ENCODE measurements around the gene ACVR2B. TPM values are rescaled to one million over a fixed set of nuclear protein-coding genes. Genes with fewer than 3 reads are reported as not detected.

ACVR2B gene
- total and polyA plus RNA-seq, 8 donors: 0.61 to 11.0 (median 1.7) TPM

DNA sequence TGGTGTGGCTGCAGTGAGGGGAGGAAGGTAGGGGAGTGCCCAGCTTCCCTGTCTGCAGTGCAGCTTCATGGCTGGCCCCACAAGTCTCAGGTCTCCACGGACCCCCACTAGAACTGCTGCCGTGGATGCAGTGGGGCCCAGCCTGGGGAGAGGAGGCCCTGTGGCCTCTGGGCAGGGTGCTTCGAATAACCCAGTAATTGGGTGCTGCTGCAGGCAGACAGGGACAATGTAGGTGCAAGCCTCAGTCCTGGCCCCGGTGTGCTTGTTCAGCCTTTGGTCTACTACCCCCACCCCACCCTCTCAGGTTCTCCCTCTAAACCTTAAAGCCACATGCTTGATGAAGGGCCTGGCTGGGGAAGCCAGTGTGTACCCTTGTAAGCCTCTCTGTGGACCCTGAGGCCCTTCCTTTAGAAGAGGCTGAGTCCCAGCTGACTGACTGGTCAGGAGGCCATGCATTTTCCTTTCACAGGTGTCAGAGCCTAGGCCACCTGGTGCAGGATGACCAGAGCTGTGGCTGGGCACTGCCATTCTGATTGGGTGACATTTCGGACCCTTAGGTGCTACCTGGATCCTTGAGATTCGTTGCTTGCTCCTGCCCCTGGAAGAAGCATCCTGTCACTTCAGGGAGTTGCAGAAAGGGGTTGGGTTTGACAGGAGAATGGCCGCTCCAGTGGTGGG lies 21.4 kb downstream of the ACVR2B start:
- intact Hi-C loops (cut with DNase I; ENCODE audit: low total_unique reads): loop anchor here (5.0 to 10.0 kb wide), 2 partner anchors 128 to 350 kb away; partner anchors contain the start of gene XYLB
- WGBS, 5 donors: 83 to 93% (median 87%) methylated on average over 4 to 7 of the region's 7 CpGs
- TF ChIP-seq POLR2AphosphoS5 (IDR thresholded peaks at IDR 0.05): no peak
- no peak for TF ChIP-seq POLR2A (IDR thresholded peaks at IDR 0.05)
- TF ChIP-seq, protein P1, sequence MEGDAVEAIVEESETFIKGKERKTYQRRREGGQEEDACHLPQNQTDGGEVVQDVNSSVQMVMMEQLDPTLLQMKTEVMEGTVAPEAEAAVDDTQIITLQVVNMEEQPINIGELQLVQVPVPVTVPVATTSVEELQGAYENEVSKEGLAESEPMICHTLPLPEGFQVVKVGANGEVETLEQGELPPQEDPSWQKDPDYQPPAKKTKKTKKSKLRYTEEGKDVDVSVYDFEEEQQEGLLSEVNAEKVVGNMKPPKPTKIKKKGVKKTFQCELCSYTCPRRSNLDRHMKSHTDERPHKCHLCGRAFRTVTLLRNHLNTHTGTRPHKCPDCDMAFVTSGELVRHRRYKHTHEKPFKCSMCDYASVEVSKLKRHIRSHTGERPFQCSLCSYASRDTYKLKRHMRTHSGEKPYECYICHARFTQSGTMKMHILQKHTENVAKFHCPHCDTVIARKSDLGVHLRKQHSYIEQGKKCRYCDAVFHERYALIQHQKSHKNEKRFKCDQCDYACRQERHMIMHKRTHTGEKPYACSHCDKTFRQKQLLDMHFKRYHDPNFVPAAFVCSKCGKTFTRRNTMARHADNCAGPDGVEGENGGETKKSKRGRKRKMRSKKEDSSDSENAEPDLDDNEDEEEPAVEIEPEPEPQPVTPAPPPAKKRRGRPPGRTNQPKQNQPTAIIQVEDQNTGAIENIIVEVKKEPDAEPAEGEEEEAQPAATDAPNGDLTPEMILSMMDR (IDR thresholded peaks at IDR 0.05): no peak
- TF ChIP-seq EP300 (IDR thresholded peaks at IDR 0.05): no peak
- no peak for DNase-seq
- Histone ChIP-seq H3K4me1 (peaks cover 0 to 31% (median 13%) of the 10 kb centered on the region in 4 donors), H3K36me3 (peaks cover 0 to 30% (median 29%) of the 10 kb centered on the region in 4 donors), H3K9me3 (peaks cover 0 to 5% (median 0%) of the 10 kb centered on the region in 4 donors), H3K27me3 (no peaks in the 10 kb centered on the region), H3K4me3 (no peak overlapping the region), H3K27ac (no peak overlapping the region)

DNA sequence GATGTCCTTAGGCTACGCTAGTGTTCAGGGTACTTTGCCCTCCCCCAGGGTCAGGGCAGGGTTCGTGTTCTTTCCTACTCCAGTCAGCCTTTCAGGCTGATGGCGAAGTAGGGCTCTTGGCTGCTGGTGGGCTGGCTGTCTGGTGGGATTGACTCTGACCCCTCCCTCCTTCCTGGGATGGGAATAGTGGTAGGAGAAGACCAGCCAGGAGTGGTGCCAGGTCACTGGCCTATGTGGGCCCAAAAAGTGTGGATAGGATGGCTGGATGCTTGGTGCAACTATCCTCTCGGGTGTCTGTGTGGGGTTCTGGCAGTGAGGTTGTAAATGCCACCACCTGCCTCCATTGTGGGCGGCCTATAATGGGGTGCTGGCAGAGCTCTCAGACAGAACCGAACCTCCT lies 22.0 kb downstream of the ACVR2B start:
- Histone ChIP-seq H3K4me3 (no peak overlapping the region), H3K9me3 (no peaks in the 10 kb centered on the region), H3K27ac (no peak overlapping the region), H3K27me3 (no peaks in the 10 kb centered on the region), H3K4me1 (peaks cover 0 to 31% (median 13%) of the 10 kb centered on the region in 4 donors), H3K36me3 (peaks cover 5 to 36% (median 35%) of the 10 kb centered on the region in 4 donors)
- TF ChIP-seq, protein P1 (IDR thresholded peaks at IDR 0.05): no peak
- TF ChIP-seq EP300 (IDR thresholded peaks at IDR 0.05) (no peak), POLR2AphosphoS5 (IDR thresholded peaks at IDR 0.05) (no peak), POLR2A (IDR thresholded peaks at IDR 0.05) (no peak)
- 86 to 96% (median 91%) methylated on average over 5 to 6 of the region's 6 CpGs for WGBS, 5 donors
- intact Hi-C loops (cut with DNase I; ENCODE audit: low total_unique reads): loop anchor here (5.0 to 10.0 kb wide), 2 partner anchors 128 to 351 kb away; partner anchors contain the start of gene XYLB
- DNase-seq: no peak

DNA sequence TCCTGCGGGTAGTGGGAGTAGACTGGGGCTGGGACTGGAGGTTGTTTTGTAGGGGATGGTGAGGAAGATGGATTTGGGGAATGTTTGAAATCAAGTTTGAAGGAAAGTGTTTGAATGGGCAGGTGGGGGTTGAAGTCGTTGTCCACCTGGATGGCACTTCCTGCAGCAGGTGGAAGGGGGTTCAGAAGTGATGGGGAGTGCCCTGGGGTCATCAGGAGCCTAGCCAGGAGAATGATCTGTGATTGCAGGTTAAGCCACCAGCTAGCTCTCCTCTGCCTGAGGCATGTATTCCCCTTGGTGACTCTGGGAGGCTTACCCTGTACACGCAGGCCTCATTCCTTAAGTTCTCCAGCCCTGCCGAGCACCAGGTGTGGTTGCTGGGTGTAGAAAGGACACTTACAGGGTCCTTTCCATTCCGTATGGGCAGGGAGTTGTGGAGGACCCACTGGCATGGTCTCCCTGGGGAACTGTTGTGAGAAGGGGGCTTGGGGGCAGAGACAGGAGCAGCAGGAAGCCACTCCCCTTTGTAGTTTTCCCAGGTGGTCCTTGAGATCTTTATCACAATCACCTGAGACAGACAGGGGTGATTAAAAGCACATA lies 22.6 kb downstream of the ACVR2B start:
- no peak for TF ChIP-seq EP300 (IDR thresholded peaks at IDR 0.05)
- no peak for TF ChIP-seq POLR2A (IDR thresholded peaks at IDR 0.05)
- TF ChIP-seq, protein P1 (IDR thresholded peaks at IDR 0.05): no peak
- TF ChIP-seq POLR2AphosphoS5 (IDR thresholded peaks at IDR 0.05): no peak
- Histone ChIP-seq H3K27me3 (no peaks in the 10 kb centered on the region), H3K27ac (no peak overlapping the region), H3K4me1 (peaks cover 0 to 26% (median 13%) of the 10 kb centered on the region in 4 donors), H3K36me3 (peaks cover 11 to 41% (median 41%) of the 10 kb centered on the region in 4 donors), H3K4me3 (no peak overlapping the region), H3K9me3 (no peaks in the 10 kb centered on the region)
- 67 to 86% (median 78%) methylated on average over 4 to 5 of the region's 5 CpGs for WGBS, 5 donors
- no peak for DNase-seq
- intact Hi-C loops (cut with DNase I; ENCODE audit: low total_unique reads): loop anchor here (5.0 to 10.0 kb wide), 2 partner anchors 129 to 351 kb away; partner anchors contain the start of gene XYLB

DNA sequence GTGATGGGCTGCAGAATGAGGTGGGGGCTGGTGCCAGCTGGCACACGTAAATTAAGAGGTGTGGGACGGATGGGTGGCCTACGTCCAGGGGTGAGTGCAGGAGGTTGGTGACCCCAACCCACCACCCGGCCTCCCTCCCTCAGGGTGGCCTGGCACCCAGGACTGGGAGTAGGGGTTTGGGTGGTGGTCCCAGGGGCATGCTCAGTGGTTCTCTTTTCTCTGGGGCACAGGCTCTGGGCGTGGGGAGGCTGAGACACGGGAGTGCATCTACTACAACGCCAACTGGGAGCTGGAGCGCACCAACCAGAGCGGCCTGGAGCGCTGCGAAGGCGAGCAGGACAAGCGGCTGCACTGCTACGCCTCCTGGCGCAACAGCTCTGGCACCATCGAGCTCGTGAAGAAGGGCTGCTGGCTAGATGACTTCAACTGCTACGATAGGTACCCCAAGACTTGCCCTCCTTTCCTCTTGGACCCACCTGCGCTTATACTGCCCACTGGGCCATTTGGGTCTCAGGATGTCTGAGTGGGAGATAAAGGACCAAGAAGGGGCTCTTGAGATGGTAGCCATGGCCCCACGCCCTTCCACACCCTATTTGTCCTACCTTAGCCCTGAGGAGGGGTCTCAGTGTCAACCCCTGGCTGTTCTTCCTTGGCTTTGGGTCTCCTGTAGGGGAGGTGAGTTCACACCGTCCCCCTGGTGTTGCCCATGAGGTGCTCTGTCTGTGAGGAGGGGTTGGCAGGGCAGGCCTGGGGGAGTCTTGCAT lies 23.5 kb downstream of the ACVR2B start:
- 87 to 95% (median 93%) methylated on average over 5 to 21 of the region's 21 CpGs for WGBS, 5 donors
- Histone ChIP-seq H3K27ac (no peak overlapping the region), H3K27me3 (no peaks in the 10 kb centered on the region), H3K4me3 (no peak overlapping the region), H3K9me3 (no peaks in the 10 kb centered on the region), H3K36me3 (peaks cover 18 to 51% (median 51%) of the 10 kb centered on the region in 4 donors), H3K4me1 (peaks cover 0 to 17% (median 12%) of the 10 kb centered on the region in 4 donors)
- TF ChIP-seq POLR2AphosphoS5 (IDR thresholded peaks at IDR 0.05) (no peak), EP300 (IDR thresholded peaks at IDR 0.05) (no peak)
- TF ChIP-seq, protein P1 (IDR thresholded peaks at IDR 0.05): no peak
- DNase-seq: no peak
- intact Hi-C loops (cut with DNase I; ENCODE audit: low total_unique reads): loop anchor here (5.0 to 10.0 kb wide), 2 partner anchors 130 to 352 kb away; partner anchors contain the start of gene XYLB

Data from stomach (tissue), 9 donors.